ENCODE results near the gene TBCEL. TPM values are rescaled to one million over a fixed set of nuclear protein-coding genes. Genes with fewer than 3 reads are reported as not detected.

Gene TBCEL
- total RNA-seq, 1 donor from 2014 or later = 36.5 TPM

- Mint-ChIP-seq H3K9me3 (ENCODE audit: unreplicated experiment) (no peaks in the 10 kb centered on the region), H3K27ac (ENCODE audit: unreplicated experiment) (no peak overlapping the region), H3K4me1 (ENCODE audit: low read depth, unreplicated experiment) (no peaks in the 10 kb centered on the region), H3K36me3 (ENCODE audit: unreplicated experiment) (no peaks in the 10 kb centered on the region), H3K27me3 (ENCODE audit: unreplicated experiment) (peaks cover 1% of the 10 kb centered on the region), H3K4me3 (ENCODE audit: unreplicated experiment) (no peak overlapping the region)
- no peak for DNase-seq
- no peak for TF ChIP-seq CTCF (IDR thresholded peaks at IDR 0.05; ENCODE audit: partially characterized antibody, unreplicated experiment)
These were observed 108.5 kb downstream of the TBCEL start for GRCh38 chr11:121132211-121132976.

GRCh38 chr11:121134741-121135312 is 110.9 kb downstream of the TBCEL start:
- DNase-seq = no peak
- no peak for TF ChIP-seq CTCF (IDR thresholded peaks at IDR 0.05; ENCODE audit: partially characterized antibody, unreplicated experiment)
- H3K36me3 Mint-ChIP-seq (ENCODE audit: unreplicated experiment) = no peaks in the 10 kb centered on the region
- H3K9me3 Mint-ChIP-seq (ENCODE audit: unreplicated experiment) = no peaks in the 10 kb centered on the region
- peaks cover 1% of the 10 kb centered on the region for H3K27me3 Mint-ChIP-seq (ENCODE audit: unreplicated experiment)
- H3K27ac Mint-ChIP-seq (ENCODE audit: unreplicated experiment) = no peak overlapping the region
- no peak overlapping the region for H3K4me3 Mint-ChIP-seq (ENCODE audit: unreplicated experiment)
- no peaks in the 10 kb centered on the region for H3K4me1 Mint-ChIP-seq (ENCODE audit: low read depth, unreplicated experiment)

GRCh38 chr11:121137005-121137404 is 113.1 kb downstream of the TBCEL start:
- no peaks in the 10 kb centered on the region for H3K4me1 Mint-ChIP-seq (ENCODE audit: low read depth, unreplicated experiment)
- no peaks in the 10 kb centered on the region for H3K9me3 Mint-ChIP-seq (ENCODE audit: unreplicated experiment)
- no peak overlapping the region for H3K4me3 Mint-ChIP-seq (ENCODE audit: unreplicated experiment)
- DNase-seq = no peak
- H3K36me3 Mint-ChIP-seq (ENCODE audit: unreplicated experiment) = no peaks in the 10 kb centered on the region
- no peak for TF ChIP-seq CTCF (IDR thresholded peaks at IDR 0.05; ENCODE audit: partially characterized antibody, unreplicated experiment)
- no peak overlapping the region for H3K27ac Mint-ChIP-seq (ENCODE audit: unreplicated experiment)
- H3K27me3 Mint-ChIP-seq (ENCODE audit: unreplicated experiment) = peaks cover 1% of the 10 kb centered on the region

- H3K27me3 Mint-ChIP-seq (ENCODE audit: unreplicated experiment) = peaks cover 1% of the 10 kb centered on the region
- no peak overlapping the region for H3K4me3 Mint-ChIP-seq (ENCODE audit: unreplicated experiment)
- H3K9me3 Mint-ChIP-seq (ENCODE audit: unreplicated experiment) = no peaks in the 10 kb centered on the region
- H3K4me1 Mint-ChIP-seq (ENCODE audit: low read depth, unreplicated experiment) = no peaks in the 10 kb centered on the region
- no peak overlapping the region for H3K27ac Mint-ChIP-seq (ENCODE audit: unreplicated experiment)
- no peak for TF ChIP-seq CTCF (IDR thresholded peaks at IDR 0.05; ENCODE audit: partially characterized antibody, unreplicated experiment)
- DNase-seq = no peak
- no peaks in the 10 kb centered on the region for H3K36me3 Mint-ChIP-seq (ENCODE audit: unreplicated experiment)
These were observed 114.4 kb downstream of the TBCEL start for GRCh38 chr11:121138259-121138658.

- no peak for TF ChIP-seq CTCF (IDR thresholded peaks at IDR 0.05; ENCODE audit: partially characterized antibody, unreplicated experiment)
- Mint-ChIP-seq H3K27me3 (ENCODE audit: unreplicated experiment) (peaks cover 3% of the 10 kb centered on the region), H3K4me3 (ENCODE audit: unreplicated experiment) (no peak overlapping the region), H3K36me3 (ENCODE audit: unreplicated experiment) (no peaks in the 10 kb centered on the region), H3K9me3 (ENCODE audit: unreplicated experiment) (no peaks in the 10 kb centered on the region), H3K27ac (ENCODE audit: unreplicated experiment) (no peak overlapping the region), H3K4me1 (ENCODE audit: low read depth, unreplicated experiment) (no peaks in the 10 kb centered on the region)
- no peak for DNase-seq
These were observed 116.5 kb downstream of the TBCEL start for GRCh38 chr11:121140369-121140768.
